ENCODE results near the gene TMEM101.
"Not testable (repeated sequence)": the region's sequence is repeated elsewhere in the genome, so short reads cannot be mapped to it uniquely, and the experiment has no call there.

Gene TMEM101

GRCh38 chr17:43974382-43975266 is 40.1 kb downstream of the TMEM101 start:
- DNase-seq, result no peak

GRCh38 chr17:43972444-43973212 is 42.1 kb downstream of the TMEM101 start:
- not testable (repeated sequence) for DNase-seq

GRCh38 chr17:43971436-43971835 is 43.3 kb downstream of the TMEM101 start:
- not testable (repeated sequence) for DNase-seq

GRCh38 chr17:43970366-43970765 is 44.4 kb downstream of the TMEM101 start:
- DNase-seq, result no peak

DNA sequence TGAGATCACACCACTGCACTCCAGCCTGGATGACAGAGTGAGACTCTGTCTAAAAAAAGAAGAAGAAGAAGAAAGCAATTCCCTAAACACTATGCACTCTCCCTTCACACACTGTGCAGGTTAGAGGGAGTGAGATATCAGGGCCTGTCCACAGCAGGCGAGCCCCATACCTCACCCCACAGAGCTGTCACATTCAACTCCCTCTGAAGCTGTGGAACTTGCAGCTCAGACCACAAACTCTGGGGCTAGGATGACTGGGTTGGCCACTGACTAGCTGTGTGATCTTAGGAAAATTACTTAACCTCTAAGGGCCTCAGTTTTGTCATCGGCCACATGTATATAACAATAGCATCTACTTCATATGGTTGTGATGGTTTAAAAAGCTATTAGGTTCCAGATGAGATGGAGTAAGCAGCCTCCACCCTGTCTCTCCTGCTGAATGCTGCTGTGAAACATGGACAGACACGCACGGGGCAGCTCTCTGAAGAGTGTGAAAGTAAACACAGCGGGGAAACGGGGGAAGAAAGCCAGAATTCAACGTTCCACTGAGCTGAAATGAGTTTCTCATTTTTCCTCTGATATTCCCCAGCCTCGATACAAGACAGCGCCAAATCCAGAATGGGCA is 47.4 kb downstream of the TMEM101 start:
- DNase-seq, result no peak

DNA sequence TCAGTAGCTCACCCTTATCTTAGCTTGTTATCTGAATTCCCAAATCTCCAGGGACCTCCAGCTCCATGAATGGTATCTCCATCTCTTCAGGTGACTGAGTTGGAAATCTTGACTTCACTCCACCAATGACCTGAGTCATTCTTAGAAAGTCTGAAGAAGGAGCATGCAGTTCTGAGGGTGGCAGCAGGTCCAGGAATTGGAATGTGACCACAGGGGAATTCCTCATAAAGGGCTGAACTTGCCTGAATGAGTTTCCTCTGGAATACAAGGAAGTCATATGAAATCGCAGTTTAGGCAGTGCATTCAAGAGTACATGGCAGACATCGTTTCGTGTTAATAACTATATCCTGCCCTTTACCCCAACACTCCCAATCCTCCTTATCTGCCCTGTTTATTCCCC is 48.5 kb downstream of the TMEM101 start:
- no peak for DNase-seq

DNA sequence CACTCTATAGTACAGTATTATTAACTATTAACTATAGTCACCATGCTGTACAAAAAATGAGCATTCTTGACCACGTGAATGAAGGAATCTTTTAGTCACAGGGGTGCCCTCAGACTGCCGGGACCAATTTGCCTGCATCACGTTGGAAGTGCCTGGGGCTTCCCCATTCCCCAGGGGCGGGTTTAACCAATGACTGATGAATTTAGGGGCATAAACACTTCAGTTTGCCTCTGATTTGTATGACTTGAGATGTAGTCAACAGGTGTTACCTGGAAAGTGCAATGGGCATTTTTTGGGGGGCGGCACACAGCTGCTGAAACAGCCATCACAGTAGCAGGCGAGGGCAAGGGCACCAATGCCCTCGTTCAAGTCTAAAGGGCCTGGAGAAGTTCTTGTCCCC is 52.3 kb downstream of the TMEM101 start:
- DNase-seq, result no peak

GRCh38 chr17:43961954-43962353 is 52.8 kb downstream of the TMEM101 start:
- DNase-seq, result no peak

DNA sequence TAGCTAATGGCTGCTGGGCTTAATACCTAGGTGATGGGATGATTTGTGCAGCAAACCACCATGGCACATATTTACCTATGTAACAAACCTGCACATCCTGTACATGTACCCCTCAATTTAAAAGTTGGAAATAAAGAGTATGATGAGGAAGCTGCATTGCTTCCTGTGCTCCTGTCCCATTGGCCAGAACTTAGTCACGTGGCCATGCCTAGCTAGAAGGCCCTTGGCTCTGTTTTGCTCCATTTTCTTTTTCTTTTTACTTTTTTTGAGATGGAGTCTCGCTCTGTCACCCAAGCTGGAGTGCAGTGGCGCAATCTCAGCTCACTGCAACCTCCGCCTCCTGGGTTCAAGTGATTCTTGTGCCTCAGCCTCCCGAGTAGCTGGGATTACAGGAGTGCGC is 53.5 kb downstream of the TMEM101 start:
- DNase-seq, result not testable (repeated sequence)

Data from fibroblast of skin of scalp (primary cell).